Measurements from ENCODE around the gene PLPPR4. TPM values are rescaled to one million over a fixed set of nuclear protein-coding genes. Genes with fewer than 3 reads are reported as not detected.
"Not testable (repeated sequence)": the region's sequence is repeated elsewhere in the genome, so short reads cannot be mapped to it uniquely, and the experiment has no call there.

PLPPR4 gene, protein sequence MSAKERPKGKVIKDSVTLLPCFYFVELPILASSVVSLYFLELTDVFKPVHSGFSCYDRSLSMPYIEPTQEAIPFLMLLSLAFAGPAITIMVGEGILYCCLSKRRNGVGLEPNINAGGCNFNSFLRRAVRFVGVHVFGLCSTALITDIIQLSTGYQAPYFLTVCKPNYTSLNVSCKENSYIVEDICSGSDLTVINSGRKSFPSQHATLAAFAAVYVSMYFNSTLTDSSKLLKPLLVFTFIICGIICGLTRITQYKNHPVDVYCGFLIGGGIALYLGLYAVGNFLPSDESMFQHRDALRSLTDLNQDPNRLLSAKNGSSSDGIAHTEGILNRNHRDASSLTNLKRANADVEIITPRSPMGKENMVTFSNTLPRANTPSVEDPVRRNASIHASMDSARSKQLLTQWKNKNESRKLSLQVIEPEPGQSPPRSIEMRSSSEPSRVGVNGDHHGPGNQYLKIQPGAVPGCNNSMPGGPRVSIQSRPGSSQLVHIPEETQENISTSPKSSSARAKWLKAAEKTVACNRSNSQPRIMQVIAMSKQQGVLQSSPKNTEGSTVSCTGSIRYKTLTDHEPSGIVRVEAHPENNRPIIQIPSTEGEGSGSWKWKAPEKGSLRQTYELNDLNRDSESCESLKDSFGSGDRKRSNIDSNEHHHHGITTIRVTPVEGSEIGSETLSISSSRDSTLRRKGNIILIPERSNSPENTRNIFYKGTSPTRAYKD
- total RNA-seq, result not detected in 2 replicates

DNA sequence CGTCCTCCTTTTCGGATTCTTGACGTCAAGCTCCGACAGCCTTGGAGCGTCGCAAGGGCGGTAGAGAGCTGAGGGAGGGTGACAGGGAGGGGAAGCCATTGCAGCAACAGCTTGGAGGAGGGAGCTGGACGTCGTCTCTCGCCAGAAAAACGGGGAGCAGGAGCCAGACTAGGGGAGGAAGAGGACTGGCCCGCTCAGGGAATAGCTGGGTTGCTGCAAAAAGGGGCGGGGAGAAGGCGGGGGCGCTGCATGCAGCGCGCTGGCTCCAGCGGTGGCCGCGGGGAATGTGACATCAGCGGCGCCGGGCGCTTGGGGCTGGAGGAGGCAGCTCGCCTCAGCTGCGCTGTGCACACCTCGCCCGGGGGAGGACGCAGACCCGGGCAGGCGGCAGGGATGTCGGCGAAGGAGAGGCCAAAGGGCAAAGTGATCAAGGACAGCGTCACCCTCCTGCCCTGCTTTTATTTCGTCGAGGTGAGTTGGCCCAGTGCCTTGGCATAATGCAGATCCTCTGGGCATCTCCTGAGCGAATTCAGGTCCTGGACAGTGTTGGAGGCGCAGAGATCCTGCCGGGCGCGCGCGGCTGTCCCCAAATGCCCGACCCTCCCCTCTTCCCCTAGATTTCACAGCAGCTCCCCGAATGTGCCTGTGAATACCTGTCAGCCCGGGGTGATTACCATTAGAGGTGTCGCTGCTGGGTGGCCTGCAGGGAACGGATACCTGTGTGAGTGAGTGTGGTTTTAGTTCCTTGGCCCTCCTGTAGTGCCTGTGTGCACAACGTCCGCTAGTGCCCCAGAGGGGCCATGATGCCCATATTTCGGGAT is at the start of gene PLPPR4:
Gene PLPPR4 (plus strand): TSS at position 292 of the 821 bp plus-strand sequence. CDS start 102 bp downstream, at position 394.
- intact Hi-C loops (cut with micrococcal nuclease), result no loop called here

DNA sequence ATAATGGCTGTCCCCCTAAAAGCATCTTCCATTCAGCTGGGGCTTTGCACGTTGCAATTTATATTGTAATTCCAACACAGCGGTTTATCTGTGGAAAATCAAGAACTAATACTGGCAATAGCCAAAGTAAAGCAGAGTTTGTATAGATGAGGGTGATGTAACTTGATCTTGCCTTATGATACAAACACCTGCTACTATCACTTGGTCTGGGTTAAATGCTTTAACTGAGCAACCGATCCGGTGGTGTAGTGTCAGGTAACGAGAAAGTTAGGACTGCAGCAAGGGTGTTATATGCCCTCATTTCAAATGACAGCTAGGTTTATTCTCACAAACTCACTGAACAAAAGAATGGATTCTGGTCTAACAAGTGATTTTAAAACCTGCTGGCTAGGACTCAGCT is 47.3 kb upstream of the PLPPR4 start:
- intact Hi-C loops (cut with micrococcal nuclease), result no loop called here

DNA sequence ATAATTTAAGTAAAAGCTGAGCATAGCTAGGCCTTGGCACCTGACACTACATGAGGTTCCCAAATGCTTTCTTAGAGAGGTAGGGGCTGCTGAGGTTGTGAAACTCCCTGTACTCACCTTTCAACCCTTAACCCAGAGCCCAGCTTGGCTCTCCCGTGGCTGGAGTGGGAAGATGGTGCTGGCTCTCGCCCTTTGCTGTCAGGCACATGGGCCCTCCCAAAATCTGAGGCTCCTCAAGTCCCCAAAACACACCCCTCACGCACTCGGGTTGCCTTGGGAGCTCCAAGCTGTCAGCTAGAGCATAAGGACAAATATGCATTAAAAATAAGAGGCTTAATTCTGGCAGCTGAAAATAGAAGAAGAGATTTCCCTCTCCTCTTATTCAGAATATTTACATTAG is 46.7 kb upstream of the PLPPR4 start:
- intact Hi-C loops (cut with micrococcal nuclease), result no loop called here

DNA sequence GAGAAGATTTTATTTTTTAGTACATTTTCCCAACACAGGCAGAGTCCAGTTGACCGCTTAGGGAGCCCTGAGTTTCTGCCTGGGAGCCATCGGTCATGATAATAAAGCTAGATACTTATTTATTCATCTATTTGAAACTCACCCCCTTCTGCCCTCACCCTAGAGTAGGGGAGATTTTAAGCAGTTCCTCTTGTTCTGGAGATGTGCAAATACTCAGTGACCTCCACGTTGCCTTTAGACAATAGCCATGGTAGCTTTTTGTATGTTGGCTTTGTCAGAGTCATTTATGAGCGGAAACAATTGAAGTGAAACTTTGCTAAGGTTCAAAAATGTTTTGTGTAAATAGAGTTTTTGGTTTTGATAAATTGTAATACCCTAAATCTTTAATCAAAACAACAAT is 45.7 kb upstream of the PLPPR4 start:
- intact Hi-C loops (cut with micrococcal nuclease), result no loop called here

DNA sequence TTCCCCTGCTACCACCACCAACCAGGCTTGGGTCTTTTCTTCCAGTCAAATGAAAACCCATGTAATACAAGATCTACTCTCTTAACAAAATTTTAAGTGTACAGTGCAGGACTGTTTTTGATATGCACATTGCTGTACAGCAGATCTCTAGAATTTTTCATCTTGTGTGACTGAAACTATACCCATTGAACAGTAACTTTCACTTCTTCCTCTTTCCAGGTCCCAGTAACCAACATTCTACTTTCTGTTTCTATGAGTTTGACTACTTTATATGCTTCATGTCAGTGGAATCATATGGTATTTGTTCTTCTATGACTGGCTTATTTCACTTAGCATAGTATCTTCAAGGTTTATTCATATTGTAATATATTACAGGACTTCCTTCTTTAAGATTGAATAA is 45.3 kb upstream of the PLPPR4 start:
- intact Hi-C loops (cut with micrococcal nuclease), result no loop called here

DNA sequence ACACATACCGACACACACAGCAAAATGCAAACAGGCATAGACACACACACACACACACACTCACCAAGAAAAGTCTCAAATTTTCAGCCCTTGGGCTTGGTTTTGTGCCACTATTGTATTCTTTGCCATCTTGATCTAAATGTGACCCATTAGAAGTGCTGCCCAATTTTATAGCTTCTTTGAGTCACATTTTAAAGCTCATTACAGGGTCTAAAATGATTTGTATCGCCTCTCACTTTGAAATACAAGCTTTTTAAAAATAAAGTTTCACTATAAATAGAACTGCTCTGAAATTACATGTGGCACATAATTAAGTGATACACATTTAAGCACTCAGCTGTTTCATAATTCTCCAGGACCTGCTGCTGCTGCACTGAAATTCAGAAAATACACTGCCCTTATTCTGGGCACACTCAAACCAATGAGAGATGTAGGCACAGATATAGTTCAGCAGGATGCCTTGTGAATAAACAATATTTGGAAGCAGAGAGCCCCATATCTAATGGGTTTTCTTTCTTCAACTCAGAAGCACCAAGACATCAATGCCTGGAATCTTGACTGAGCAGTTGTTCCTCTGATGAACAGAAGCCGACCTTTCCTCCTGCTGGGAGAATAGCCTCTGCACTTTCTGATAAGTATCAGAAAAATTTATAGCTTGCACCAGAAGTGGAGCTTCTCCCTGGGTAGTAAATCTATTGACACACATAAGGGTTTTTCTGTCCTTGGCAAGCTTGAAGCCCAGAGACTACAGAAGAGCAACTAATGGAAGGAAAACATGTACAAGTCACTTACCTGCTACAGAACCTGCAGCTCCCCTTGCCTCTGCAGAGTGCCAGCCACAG is 37.0 kb upstream of the PLPPR4 start:
- intact Hi-C loops (cut with micrococcal nuclease), result no loop called here

DNA sequence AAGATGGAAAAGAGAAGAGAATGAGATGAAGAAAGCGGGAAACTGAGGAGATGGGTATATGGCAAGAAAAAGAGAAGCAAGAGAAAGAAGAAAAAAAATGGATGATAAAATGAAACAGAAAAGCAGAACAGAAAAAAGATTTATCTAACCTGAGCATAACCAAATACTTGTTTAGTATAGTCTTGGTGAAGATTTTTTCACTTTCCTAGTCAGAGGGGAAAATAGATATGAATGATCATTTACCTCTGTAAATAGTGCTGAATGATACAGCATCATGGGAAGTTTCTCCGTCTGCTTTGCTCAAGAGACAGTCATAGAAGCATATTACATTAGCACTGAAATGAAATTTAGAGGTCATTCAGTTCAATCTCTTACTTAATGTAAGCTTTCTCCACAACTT is 36.1 kb upstream of the PLPPR4 start:
- intact Hi-C loops (cut with micrococcal nuclease), result no loop called here

DNA sequence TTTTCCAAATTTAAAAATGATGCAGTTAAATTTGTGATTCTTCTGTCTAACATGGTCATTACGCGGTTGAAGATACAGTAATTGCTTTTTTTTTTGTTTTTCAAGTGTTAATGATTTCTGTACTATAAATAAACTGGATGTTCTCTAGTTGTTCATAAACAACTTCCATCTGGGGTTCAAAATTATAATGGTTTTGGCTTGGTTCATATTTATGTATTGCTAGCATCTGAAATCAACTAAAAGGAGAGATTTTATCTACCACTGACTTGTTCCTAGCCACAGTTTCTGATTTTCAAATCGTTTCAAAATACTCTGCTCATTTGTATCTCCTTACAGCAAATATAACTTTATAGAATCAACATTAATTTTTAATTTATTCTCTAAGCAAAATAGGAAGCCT is 35.2 kb upstream of the PLPPR4 start:
- intact Hi-C loops (cut with micrococcal nuclease), result no loop called here

DNA sequence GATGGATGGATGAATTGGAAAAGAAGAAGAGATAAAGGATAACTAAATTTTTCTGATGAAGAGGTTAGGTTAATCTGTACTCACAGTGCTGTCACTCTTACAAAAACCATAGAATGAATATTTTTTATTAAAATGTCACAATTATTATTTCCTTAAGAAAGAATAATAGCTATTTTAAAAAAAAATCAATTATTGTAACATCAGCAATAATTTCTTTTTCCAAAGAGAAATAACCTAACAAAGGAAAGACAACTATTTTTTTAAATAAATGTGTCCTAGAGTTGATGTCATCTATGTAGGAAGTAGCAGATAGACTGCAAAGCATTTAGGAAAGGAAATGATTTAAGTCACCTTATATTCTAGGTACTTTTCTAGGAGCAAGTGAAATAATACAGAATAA is 33.6 kb upstream of the PLPPR4 start:
- intact Hi-C loops (cut with micrococcal nuclease), result loop anchor here (2.0 kb wide), 1 partner anchor 56 kb away; no protein-coding TSS in a partner anchor

DNA sequence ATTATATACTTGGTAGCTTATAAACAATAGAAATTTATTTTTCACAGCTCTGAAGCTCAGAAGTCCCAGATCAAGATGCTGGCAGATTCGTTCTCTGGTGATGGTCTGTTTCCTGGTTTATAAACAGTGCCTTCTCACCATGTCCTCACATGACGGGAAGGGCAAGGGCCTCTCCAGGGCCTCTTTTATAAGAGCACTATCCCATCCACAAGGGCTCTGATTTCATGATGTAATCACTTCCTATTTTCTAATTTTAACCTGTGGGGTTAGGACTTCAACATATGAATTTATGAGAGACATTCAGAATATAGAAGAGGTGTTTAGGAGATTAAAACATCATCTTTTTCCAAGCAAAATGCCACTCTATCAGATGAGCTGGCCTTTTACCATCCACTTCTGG is 32.1 kb upstream of the PLPPR4 start:
- intact Hi-C loops (cut with micrococcal nuclease), result no loop called here

DNA sequence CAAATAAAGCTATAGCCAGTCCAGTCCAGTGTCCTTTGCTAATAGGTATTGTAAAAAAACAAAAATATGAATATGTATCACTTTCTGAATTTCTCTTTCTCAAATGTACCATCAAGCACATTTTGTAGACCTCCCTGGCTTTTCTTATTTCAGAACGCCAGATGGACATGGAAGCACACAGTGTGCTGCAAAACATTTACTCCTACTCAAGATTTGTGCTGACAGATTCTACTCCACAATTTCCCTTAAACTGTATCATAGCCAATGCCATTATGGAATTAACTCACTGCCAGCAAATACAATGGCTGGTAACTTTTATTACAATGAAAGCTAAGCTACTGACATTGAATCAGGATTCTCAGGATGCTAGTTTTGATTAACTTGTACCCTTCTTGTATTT is 30.8 kb upstream of the PLPPR4 start:
- intact Hi-C loops (cut with micrococcal nuclease), result no loop called here

DNA sequence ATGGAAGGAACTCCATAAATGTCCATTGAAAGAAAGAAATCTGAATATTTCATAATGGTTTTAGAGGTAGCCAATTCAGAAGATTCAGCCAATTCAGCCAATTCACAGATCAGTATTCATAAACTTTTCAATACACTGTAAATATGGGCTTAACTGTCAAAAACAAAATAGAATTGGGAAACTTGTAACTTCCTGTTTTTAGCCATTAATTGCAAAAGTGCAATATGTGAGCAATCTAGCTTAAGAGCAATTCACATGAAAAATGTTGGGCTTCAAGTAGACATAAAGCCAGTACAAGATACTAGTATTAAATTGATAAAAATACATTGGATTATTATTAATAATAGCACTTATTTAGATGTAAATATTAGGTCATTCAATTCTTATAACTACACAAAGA is 27.5 kb upstream of the PLPPR4 start:
- intact Hi-C loops (cut with micrococcal nuclease), result no loop called here

DNA sequence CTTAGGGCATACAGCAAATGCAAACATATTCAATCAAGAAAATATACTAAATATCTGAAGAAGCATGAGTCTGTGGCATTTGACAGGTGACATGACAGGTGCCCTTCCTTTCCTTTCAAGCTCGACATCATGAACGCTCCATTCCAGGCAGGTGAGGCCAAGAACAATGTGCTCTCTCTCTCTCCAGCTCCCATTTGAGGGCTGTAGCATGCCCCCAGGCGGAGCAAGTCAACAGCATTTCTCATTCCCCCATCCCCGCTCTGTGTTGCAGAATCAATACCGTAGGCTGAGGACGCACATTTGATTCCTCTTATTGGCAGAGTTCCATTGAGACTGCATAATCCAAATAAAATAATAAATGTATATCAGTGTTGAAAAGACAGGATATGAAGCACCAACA is 24.6 kb upstream of the PLPPR4 start:
- intact Hi-C loops (cut with micrococcal nuclease), result no loop called here

DNA sequence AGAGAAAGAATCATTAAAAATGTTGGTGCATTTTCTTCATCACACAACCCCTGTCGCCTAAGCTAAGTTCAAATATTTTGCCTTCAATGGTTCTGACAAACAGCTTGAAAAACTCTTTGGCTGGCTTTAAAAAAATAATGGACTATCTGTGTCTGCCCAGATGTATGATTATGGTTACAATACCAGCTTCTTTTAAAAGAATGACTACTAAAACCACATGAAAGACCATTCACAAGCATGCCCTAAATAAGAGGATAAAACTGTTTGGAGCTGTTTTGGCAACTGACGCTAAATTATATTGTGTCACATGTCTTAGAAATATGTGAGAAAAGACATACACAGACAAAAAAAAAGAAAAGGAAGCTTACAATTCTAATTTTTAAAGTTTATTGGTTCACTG is 23.7 kb upstream of the PLPPR4 start:
- intact Hi-C loops (cut with micrococcal nuclease), result no loop called here

DNA sequence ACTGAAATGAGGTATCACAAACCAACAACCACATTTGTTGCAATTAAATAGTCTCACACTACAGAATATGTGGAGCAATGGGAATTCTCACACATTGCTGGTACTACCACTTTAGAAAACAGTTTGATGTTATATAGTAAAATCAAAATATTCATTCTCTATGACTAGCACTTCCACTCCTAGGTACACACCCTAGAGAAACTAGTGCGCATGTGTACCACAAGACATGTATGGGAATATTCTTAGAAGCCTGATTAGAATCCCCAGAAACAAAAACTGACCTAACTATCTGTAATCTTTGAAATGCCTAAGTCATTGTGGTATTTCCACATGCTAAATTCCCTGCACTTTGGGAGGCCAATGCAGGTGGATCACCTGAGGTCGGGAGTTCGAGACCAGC is 18.1 kb upstream of the PLPPR4 start:
- intact Hi-C loops (cut with micrococcal nuclease), result no loop called here

DNA sequence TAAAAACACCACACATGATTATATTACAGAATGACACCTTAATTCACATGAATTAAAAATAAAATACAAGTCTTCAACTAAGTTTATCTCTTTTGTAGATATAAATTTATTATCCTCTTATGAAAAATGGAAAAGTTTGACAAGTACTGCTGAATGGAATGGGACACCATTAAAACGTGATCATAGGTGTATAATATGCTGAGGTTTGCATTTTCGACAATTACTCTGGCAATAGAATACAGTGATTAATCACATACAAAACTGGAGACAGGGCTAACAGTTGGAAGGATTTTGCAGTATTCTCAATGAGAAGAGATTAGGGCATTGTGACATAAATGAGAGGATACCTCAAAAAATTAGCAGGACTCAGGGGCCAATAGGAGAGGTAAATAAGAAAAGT is 17.1 kb upstream of the PLPPR4 start:
- intact Hi-C loops (cut with micrococcal nuclease), result no loop called here

DNA sequence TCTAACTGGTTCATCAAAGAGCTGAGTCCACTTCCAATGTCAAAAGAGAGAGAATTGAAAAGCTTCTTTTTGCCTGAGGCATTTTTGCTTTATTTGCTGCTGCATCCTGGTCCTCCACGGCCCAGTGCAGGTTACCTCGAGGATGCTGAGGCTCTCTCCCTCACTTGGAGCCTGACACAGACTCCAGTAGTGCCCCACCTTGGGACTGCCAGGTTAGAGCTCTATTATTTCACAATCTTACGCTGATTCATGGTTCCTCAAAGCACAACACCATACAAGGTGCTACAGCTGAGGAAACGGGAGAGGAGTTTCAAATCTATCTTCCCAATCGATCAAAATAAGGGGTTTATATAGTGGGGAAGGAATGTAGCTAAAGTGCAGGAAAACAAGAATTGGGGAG is 13.6 kb upstream of the PLPPR4 start:
- intact Hi-C loops (cut with micrococcal nuclease), result no loop called here

DNA sequence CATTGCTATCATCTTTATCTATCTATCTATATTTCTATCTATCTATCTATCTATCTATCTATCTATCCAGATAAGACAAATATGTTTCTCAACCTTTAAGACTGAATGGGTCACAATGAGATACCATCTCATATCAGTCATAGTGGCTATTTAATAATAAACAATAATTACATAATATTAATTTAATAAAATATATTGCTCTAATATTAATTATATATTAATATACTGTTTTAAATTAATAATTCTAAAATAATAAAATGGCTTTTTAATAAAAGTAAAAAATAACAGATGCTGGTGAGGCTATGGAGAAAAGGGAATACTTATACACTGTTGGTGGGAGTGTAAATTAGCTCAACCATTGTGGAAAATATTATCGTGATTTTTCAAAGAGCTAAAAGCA is 13.0 kb upstream of the PLPPR4 start:
- intact Hi-C loops (cut with micrococcal nuclease), result no loop called here

DNA sequence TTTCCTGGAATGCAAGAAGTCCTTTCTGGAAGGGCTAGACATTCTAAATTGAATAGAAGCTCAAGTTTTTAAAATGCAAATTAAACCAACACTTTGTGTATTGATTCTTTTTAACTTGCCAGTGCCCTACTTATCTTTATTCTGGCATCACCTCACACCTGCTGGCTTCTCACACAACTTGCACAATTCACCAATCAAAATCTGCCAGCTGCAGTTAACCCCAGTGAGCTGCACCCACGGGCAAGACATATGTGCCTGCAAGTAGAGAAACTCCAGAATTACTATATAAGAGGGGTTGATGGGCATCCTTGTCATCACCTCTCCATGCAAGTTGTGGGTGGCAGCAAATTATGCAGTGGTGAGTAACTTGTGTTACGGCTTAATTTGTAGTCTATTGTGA is 11.7 kb upstream of the PLPPR4 start:
- intact Hi-C loops (cut with micrococcal nuclease), result no loop called here

DNA sequence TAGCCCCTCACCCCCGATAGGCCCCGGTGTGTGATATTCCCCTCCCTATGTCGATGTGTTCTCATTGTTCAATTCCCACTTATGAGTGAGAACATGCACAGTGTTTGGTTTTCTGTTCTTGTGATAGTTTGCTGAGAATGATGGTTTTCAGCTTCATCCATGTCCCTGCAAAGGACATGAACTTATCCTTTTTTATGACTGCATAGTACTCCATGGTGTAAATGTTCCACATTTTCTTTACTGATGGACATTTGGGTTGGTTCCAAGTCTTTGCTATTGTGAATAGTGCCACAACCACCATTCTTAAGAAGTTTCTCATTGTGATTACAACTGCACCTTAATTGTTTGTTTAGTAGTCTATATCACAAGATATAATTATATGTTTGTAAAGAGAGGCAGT is 3.9 kb upstream of the PLPPR4 start:
- intact Hi-C loops (cut with micrococcal nuclease), result not testable (repeated sequence)

DNA sequence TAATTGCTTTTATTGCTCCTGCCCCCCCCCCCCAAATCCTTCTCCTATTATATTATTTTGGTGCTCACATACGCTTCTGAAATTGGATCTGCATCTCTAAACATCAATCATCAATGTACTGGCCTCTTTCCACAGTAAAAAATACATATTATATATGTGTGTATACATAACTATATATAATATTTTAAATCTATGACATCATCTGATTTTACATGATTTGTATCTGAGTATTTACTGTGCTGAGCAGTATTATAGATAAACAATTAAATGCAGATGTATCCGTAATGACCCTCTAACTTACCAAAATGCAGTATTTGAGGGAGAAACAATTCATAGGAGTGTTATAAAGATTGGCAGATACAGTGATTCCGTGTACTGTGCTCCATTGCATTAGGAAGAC is 832 bp downstream of the PLPPR4 start:
- intact Hi-C loops (cut with micrococcal nuclease), result no loop called here
